HFF-Myc (cell line): ENCODE results near the gene KCNK2.

Source experiments
- DNase-seq: peaks from one replicate; pipeline ENCODE4 v3.0.0-alpha.2; 2011; ENCODE audit warnings: low read depth; ENCODE audit errors: extremely low read depth
- H3K4me3 ChIP-seq: replicated peaks from 2 replicates; pipeline ENCODE4 v1.5.1; 2011; ENCODE audit warnings: low read depth, mild to moderate bottlenecking, control low read depth, low read length
- TF ChIP-seq, protein P1 (sequence below): IDR thresholded peaks from 2 replicates; pipeline ENCODE4 v1.5.1; 2012; ENCODE audit warnings: mild to moderate bottlenecking, low read depth, low read length, control low read depth; ENCODE audit errors: missing control alignments

The KCNK2 gene

DNA sequence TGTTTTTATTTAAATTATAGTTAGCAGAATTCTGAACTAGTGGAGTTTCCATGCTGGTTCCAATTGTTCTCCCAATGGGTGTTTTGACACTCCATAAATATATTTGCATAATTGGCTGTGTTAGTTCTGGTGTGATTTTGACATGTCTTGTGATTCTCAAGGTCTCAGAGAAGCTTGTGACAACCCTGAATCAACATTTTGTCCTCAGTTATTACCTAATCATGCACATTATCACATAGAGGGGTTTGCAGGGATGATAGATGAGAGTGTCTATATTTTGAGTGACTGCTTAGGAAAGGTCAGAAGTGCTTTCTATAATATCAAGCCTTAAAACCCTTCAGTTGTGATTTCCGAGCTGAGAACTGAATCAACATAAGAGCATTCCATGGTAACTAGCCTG is 11.5 kb upstream of the KCNK2 start:
- no peak overlapping the region for H3K4me3 ChIP-seq
- TF ChIP-seq, protein P1, sequence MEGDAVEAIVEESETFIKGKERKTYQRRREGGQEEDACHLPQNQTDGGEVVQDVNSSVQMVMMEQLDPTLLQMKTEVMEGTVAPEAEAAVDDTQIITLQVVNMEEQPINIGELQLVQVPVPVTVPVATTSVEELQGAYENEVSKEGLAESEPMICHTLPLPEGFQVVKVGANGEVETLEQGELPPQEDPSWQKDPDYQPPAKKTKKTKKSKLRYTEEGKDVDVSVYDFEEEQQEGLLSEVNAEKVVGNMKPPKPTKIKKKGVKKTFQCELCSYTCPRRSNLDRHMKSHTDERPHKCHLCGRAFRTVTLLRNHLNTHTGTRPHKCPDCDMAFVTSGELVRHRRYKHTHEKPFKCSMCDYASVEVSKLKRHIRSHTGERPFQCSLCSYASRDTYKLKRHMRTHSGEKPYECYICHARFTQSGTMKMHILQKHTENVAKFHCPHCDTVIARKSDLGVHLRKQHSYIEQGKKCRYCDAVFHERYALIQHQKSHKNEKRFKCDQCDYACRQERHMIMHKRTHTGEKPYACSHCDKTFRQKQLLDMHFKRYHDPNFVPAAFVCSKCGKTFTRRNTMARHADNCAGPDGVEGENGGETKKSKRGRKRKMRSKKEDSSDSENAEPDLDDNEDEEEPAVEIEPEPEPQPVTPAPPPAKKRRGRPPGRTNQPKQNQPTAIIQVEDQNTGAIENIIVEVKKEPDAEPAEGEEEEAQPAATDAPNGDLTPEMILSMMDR = no peak
- DNase-seq = no peak

DNA sequence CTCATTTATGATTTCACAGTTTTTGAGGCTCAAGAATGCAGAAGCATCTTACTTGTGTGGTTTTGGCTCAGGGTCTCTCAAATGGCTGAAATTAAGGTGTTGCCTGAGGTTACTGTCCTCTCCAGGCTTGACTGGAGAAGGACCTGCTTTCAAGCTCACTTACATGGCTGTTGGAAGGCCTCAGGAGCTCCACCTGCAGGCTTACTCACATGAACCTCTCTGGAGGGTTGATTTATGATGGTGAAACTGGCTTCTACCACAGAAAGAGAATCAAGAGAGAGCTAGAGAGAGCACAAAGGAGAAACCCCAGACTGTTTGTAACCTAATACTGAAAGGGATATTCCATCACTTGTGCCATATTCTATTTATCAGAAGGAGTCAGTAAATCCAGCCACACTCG is 6.2 kb upstream of the KCNK2 start:
- DNase-seq = peak; percentile 31
- TF ChIP-seq, protein P1 = peak; percentile 54
- no peak overlapping the region for H3K4me3 ChIP-seq

DNA sequence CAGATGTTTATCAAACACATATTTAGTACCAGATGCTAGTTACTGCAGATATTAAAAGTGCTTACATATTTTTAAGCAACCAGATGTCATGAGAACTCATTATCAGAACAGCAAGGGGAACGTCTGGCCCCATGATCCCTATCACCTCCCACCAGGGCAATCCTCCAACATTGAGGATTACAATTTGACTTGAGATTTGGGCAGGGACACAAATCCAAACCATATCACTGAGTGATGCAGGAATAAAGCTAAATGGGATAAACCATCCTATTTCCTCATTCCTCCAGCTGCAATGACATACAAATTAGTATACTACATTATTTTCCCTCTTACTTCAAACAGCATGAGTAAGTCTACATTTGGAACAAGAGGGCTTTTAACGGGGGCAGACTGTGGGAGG is 3.1 kb upstream of the KCNK2 start:
- no peak overlapping the region for H3K4me3 ChIP-seq
- TF ChIP-seq, protein P1 = no peak
- no peak for DNase-seq

DNA sequence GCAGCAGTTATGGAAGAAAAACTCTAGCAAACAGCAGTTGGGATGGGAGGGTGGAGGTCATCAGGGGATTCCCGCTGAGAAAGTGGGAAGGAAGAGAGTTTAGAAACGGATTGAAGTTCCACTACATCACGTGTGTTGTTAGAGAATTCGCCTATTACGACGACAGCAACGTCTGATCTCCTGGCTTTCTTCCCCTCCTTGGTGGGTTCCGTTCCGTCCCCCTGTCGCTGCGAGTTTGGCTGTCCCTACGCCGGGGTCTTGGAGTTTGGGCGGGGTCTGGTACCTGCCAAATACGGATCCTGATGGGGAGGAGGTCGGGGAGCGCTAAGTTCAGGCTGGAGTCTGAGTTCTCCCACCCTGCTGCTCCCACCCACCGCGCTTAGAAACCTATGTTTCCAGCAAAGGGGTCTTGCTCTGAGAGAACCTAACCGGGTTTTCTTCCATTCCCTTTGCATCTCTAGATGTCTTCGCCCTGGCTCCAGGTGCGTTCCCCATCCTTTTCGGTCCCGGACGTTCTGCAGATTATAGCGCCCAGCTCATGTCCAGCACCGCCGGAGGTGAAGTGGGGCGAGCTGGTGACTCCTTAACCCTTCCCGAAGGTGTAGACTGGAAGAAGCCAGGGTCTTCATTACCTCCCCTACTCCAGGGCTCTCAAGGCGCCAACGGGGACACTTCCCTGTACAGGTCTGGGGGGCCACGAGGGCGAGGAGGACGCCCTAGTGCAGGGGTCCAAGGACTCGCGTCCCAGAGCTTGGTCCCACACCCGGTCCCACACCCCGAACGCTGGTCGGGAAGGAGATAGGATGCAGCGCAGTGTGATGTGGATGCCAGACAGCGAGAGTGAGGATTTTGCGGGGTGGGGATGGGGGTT is 641 bp upstream of the KCNK2 start:
- peak overlapping the region; percentile 59 for H3K4me3 ChIP-seq
- TF ChIP-seq, protein P1 = no peak
- DNase-seq = no peak

DNA sequence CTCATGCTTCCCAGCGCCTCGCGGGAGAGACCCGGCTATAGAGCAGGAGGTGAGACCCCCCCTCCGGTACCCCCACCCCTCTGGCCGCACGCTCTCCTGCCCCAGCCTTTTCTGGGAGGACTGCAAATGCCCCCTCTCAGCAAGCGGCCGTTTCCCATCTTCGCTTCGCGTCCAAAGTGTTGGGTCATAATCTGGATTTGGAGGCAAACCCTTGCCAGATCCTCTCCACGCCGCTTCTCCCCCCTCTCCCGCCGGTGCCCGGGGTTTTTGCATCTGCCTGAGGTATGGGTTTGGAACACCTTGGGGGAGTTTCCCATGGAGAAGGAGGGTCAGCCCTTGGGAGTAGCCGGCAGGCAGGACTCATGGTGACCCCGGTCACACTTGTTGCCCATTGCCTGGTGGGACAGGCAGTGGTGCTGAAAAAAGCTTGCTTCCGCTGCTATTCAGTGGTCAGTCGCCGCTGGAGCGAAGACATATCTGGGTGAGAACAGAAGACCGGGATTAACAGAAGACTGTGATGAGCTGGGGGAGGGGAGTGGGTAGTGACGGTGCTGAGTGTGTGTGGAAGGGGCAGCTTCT is 935 bp downstream of the KCNK2 start:
- TF ChIP-seq, protein P1 = no peak
- no peak for DNase-seq
- peak overlapping the region; percentile 59 for H3K4me3 ChIP-seq

DNA sequence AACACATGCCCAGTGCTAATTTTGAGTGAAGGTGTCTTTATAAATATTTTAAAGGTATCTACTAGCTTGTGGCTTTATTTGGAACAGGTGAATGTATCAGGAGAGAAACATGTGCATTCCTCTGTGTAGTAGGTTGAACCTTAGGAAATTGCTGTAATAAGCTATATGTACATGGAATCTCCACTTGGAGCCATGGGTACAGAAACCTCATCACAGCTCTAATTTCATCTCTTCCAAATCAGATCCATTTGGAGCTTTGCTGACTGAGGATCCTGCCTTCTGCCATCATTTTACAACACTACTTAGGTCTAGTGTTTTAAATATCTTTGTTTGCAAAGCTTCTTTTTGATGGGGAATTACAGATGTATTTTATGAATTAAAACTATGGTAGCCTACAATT is 2.1 kb downstream of the KCNK2 start:
- no peak overlapping the region for H3K4me3 ChIP-seq
- TF ChIP-seq, protein P1 = no peak
- no peak for DNase-seq

DNA sequence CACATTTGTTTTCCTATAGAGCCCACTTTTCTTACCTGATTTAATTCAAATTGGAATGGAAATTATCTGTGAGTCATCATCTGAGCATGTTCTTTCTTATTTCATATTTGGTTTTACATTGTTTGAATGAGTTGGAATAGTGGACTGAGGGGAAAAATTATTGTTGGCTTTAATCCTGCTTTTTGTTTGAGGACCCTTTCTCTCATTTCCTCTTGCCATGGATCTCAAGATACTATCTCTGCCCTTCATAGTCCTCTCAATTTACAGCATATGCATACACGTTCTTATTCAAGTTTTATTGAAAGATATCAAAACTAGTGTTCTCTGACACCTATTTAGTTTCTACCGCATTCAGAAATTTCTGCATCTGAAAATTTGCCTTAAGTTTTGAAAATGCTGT is 5.1 kb downstream of the KCNK2 start:
- TF ChIP-seq, protein P1 = no peak
- DNase-seq = no peak

More for the DNA sequence above, 5.1 kb downstream of the KCNK2 start:
- H3K4me3 ChIP-seq = no peak overlapping the region
